Medulla oblongata (tissue), 1 donor: ENCODE data around the gene TBL1XR1.
"Not testable (repeated sequence)": the region's sequence is repeated elsewhere in the genome, so short reads cannot be mapped to it uniquely, and the experiment has no call there.

Experiments
- DNase-seq: peaks from one replicate; pipeline ENCODE4 v3.0.0-alpha.2; 2015; ENCODE audit errors: extremely low spot score

TBL1XR1 gene

DNA sequence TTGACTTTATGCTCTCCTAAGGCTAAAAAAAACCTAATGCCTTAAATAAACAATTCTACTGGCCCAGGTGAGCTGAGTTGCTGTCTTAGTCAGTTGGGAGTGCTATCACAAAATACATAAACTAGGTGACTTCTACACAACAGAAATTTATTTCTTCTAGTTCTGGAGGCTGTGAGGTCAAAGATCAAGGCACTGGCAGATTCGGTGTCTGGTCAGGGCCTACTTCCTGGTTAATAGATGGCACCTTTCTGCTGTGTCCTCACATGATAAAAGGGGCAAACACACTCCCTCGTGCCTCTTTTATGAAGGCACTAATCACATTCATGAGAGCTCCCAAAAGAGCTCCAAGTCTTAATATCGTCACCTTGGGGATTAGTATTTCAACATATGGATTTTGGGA is 11.5 kb upstream of the TBL1XR1 start:
- DNase-seq, result no peak

DNA sequence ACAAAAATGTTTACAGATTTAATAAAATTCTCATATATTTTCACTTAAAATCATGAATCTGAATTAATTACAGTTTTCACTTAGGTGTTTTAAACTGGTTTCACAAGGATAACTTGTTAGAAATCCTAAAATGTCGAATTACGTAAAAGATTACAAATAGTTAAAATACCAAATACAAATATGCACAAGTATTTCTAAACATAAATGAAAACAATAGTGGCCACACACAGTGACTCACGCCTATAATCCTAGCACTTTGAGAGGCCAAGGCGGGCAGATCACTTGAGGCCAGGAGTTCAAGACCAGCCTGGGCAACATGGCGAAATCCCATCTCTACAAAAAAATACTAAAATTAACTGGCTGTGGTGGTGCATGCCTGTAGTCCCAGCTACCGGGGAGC is 10.9 kb upstream of the TBL1XR1 start:
- DNase-seq, result no peak

DNA sequence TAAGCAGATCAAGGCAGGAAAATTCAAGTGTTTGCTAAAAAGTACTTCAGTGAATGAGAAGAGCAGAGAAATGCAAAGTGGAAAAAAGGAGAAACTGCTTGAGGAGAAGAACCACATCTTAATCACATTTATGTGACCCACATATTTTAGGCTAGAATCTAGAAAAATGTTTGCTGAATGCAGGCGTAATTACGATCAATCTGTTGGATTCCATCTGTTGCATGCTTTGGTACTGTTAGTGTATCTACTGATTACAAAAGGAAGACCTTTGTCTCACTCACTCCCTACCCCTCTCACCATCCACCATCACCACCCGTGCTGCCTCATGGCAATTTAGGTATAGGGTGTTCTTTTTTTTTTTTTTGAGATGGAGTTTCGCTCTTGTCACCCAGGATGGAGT is 9.7 kb upstream of the TBL1XR1 start:
- DNase-seq, result no peak

DNA sequence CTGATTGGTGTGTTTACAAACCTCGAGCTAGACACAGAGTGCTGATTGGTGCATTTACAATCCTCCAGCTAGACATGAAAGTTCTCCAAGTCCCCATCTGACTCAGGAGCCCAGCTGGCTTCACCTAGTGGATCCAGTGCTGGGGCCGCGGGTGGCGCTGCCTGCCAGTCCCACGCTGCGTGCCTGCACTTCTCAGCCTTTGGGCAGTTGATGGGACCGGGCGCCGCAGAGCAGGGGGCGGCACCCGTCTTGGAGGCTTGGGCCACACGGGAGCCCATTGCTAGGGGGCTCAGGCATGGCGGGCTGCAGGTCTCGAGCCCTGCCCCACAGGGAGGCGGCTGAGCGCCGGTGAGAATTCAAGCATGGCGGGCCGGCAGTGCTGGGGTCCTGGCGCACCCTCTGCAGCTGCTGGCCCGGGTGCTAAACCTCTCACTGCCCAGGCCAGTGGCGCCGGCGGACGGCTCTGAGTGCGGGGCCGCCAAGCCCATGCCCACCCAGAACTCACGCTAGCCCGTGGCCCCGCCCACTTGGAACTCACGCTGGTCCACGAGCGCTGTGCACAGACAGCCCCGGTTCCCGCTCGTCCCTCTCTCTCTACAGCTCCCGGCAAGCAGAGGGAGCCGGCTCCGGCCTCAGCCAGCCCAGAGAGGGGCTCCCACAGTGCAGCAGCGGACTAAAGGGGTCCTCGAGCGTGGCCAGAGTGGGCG is 6.6 kb upstream of the TBL1XR1 start:
- DNase-seq, result no peak

DNA sequence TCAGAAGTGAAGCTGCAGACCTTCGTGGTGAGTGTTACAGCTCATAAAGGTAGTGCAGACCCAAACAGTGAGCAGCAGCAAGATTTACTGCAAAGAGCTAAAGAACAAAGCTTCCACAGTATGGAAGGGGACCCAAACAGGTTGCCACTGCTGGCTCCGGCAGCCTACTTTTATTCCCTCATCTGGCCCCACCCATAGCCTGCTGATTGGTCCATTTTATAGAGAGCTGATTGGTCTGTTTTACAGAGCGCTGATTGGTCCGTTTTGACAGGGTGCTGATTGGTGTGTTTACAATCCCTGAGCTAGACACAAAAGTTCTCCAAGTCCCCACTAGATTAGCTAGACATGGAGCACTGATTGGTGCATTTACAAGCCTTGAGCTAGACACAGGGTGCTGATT is 5.7 kb upstream of the TBL1XR1 start:
- not testable (repeated sequence) for DNase-seq

DNA sequence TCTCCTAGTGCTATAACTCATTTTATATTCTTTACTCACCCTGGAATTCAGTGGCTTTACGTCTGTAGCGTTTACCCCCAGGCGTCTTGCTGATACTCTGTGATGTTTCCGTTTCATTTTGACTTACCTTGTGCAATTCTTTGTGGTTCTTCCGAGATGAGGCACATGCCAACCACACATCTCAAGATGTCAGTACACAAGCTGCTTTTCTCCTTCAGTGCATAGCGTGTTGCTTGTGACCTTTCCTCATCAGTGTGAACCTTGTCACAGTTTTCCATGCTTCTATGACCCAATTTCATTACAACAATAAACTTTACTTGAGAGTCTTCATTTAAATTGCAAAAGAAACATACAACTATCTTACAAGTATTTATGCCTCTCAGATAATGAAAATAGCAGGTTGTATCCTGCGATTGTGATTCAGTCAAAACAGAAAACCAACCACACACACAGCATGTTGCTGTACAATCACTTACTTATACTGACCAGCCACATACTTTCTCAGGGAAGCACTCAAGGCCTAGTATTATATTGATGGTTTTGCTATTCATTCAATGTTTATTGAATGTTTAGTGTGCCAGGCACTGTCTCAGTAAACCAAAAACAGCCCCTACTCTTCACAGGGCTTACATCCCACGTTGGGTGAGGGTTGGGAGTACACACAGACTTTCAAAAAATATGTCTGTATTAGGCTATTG is 4.6 kb upstream of the TBL1XR1 start:
- no peak for DNase-seq

DNA sequence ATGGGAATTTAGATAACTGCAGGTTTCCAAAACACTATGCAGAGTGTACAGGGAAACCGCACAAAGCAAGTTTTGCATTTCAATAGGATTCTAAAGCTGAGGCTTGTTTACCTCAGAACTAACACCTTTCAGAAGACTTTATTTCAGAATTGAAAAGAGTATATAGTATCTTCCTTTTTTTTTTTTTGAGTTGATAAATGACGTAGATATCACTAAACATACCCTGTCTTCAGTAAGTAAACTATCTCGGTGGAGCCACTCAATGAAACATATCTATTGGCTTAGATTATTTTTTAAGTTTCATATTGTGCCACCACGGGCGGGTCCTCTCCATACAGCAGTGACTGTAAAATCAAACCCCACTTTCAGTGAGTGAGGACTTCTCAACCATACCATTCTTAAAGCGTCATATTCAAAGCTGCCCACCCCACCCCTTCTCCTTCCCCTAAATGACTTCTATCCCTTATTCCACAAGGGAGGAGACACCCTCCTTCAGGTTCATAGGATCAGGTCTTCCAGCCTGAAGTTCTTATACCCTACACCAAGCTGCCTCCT is 2.0 kb upstream of the TBL1XR1 start:
- DNase-seq, result no peak

DNA sequence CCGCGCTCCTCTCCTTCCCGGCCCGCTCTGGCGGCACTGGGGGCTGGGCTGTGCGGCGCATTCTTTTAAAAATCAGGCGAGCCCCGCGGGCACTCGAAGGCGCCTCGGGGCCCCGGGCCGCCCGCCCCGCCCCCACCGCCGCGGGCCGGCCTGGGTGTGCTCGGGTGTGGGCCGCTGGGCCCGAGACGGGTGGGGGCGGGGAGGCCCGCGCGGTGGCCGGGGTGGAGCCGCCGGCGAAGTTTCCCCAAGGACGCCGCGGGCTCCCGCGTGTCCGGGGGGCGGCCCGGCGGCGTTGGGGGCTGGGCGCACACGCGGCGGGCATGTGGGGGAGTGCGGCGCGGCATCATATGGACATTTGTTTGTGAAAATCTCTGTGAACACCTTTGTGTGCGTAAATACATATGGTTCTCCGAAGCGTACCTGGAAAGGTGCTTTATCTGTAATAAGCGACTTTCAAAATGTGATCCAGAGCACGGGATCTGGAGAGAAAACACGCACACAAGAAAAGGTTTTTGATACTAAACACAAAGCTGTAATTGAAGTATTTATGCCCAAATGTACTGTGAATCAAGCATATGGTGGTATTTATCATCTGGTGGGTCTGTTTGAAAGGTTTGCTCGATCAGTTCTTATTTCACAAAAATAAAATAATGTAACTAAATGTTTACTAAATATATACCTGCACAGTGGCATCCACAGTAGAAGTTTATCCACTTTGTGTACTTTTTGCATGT is 612 bp upstream of the TBL1XR1 start:
- peak; percentile 47 for DNase-seq

DNA sequence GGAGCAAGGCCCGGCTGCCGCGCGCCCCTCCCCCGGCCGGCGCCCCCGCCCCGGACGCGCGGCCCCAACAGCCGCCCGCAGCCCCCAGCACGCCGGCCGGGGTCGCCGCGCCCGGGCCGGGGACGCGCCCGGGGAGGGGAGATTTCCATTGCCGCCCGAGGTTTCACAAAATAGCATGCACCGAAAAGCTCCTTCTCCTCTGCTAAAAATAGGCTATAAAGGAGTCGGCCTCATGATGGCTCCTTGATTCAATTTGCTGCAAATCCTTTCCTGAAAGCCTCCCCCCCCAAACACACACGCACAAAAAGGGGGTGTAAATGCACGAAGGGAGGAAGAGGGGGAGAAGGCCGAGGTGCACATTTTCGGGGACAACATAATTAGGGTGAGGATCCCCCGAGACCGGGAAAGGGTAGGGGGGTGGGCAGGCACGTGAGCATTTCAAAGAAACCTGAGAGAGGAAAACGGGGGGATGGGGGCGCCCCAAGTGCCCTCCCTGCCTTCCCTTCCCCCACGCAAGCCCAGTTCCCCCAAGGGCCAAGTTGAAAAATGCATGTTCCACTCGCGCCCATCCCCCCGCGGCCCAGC is 734 bp downstream of the TBL1XR1 start:
- peak; percentile 61 for DNase-seq

DNA sequence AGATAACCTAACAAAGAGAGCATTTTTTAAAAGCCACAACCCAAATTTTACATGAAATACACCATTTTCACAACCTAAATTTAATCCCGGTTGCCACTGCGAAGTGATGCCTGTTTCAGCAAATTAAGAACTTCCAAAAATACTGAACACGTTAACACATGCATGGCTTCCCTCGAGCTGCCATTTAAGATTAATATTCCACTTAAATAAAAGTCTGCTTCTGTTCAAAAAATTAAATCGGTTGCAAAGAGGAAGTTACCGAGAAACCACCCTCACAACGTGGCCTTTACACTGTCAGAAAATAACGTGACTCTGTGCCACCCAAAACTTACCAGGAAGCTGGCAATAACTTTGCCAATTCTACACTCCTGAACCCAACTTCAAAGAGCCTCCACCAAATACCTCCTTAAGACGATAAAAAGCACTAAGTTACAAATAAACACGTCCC is 1.2 kb downstream of the TBL1XR1 start:
- peak; percentile 61 for DNase-seq

DNA sequence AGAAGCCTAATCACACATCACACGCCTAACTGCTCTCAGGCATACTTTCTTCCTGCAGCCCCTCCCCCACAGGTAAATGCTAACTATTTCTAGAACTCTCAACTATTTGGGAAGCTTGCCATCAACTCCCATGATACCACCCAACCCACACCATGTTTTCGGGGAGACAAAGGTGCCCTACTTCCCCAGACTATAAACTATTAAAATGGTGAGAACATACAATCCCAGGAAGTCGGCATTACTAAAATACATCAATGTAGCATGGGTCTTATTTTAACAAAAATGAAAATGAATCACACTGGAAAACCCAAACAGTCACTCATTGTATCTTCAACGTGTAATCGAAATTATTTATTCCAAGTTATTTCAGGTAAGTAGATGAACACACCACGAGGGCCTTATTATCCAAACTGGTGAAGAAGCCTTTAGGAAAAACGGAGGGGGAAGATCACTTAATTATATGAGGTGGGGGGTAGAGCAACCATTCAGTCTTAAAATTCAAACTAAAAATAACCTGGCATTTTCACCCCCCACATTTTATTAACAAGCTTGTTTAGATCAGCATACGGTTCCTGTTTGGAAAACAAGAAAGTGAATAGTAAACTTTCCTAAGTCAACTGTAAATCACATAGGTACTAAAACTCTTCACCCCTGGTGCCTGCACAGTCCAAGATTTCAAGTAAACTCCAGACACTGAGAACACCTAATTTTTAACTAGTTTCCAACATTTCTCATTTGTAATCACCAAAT is 1.9 kb downstream of the TBL1XR1 start:
- DNase-seq, result peak; percentile 42

DNA sequence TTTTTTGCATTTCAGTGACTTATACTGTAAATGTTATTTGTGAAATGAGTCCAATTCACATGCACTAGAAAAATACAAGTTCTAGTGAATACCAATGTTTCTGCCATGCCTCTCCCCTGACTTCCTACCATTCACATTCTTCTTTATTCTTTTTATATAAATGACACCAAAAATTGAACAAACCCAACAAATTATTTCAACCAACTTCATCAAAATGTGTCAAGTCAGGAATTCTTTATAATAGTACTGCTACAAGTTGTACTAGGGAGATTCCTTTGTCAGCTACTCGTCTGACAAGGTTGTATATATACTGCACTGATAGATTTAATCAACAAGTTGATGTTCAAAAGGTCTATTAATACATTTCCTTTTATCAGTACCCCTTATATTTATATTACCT is 3.0 kb downstream of the TBL1XR1 start:
- no peak for DNase-seq

DNA sequence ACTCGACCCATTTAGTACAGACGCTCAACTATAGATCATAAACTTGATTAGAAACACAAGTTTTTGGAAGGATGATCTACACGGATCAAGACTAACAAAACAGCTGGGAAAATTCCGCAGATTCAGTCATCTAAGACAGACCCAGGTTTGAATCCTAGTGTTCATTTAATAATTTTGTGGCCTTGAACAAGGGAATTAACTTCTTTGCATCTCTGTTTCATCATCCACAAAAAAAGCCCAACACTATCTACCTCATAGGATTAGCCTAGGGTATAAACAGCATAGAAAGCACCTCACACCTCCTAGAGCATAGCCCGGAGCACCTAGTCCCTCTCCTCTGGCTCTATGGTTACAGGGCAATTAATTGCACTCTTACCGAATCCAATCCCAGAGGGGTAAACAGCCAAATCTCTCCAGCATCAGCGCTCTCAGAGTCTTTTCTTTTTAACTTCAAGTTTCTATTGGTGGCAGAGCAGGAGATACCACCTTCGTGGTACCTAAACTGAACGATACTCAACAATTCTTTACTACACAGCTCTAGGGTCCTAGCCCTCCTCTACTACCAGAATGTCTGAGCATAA is 3.5 kb downstream of the TBL1XR1 start:
- DNase-seq, result no peak

DNA sequence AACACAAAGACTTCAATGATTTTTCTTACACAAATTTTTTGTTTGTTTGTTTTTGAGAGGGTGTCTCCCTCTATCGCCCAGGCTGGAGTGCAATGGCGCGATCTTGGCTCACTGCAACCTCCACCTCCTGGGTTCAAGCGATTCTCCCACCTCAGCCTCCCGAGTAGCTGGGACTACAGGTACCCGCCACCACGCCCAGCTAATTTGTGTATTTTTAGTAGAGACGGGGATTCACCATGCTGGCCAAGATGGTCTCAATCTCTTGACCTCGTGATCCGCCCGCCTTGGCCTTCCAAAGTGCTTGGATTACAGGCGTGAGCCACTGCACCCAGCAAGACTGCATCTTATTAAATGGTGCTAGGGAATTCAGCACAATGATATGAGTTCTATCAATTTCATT is 4.0 kb downstream of the TBL1XR1 start:
- DNase-seq, result not testable (repeated sequence)

DNA sequence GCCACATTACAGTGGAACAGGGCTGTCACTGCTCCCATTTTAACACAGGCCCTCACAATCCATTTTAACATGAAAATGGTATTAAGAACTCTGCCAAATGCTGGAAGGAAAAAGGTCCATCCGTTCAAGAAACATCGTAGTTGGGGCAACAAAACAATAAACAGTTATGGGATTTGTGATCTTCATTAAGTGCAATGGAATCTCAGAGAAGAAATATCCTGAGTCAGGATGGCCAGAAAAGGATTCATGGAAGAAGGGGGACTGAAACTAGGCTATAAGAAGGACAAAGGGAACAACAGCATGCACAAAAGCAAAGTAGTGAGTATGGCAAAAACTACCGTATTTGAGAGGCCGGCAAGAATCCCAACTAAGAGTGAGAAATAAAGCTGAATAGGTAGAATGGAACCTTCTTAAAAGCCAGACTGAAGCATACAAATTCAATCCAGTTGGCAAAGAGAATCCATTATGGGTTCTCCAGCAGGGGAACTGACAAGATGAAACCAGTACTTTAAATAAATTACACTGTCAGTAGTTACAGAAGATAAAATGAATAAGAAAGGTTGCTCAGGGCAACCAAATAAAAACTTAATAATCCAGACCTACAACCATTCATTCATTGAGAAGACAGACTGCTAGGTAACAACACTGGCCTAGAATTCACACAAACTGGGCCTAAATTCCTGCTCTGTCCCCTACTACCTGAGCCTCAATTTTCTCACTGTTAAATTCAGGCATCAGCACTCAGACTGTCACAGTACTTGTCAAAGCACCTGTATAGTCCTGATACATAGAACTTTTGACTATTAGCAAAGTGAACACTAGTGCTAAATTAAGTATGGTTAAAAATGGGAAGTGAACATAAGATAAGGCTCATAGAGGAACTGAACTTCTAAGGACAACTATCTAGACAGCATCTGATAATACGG is 6.3 kb downstream of the TBL1XR1 start:
- DNase-seq, result peak; percentile 36

DNA sequence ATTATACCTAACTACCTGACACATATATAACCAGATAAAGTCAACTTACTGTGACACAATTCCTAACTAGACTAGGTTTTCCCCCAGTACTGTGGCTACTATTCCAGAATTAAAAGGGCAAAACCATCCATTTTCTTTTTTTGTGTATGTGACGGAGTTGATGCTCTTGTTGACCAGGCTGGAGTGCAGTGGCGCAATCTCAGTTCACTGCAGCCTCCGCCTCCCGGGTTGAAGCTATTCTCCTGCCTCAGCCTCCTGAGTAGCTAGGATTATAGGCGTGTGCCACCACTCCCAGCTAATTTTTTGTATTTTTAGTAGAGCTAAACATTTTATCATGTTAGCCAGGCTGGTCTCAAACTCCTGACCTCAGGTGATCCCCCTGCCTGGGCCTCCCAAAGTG is 7.1 kb downstream of the TBL1XR1 start:
- DNase-seq, result not testable (repeated sequence)

DNA sequence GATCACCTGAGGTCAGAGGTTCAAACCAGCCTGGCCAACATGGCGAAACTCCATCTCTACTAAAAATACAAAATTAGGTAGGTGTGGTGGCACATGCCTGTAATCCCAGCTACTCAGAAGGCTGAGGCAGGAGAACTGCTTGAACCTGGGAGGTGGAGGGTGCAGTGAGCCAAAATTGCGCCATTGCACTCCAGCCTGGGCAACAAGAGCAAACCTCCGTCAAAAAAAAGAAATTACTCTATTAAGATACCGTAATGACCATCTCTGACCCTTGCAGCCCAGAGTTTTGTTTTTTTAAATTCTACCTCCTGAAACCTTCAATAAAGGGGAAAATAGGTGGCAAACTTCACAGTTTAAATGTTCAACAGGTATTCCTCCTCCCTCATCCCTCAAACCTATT is 9.0 kb downstream of the TBL1XR1 start:
- DNase-seq, result not testable (repeated sequence)

DNA sequence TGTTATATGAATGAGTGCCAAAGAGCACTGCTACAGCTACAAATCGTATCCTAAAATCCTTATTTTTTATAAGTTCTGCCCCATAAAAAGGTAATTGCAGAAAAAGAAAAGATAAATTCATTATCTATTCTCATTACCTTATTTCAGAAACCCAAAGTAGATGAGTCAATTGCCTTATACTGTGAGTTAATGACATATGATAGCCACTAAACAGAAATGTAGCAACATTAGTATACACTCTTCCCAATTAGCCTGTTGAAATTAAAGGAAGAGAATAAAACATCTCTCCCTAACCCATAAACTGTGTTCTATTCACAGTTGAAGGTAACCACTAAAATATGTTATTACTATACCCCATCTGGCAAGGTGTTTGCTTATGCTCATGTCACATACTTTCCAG is 11.0 kb downstream of the TBL1XR1 start:
- DNase-seq, result no peak

DNA sequence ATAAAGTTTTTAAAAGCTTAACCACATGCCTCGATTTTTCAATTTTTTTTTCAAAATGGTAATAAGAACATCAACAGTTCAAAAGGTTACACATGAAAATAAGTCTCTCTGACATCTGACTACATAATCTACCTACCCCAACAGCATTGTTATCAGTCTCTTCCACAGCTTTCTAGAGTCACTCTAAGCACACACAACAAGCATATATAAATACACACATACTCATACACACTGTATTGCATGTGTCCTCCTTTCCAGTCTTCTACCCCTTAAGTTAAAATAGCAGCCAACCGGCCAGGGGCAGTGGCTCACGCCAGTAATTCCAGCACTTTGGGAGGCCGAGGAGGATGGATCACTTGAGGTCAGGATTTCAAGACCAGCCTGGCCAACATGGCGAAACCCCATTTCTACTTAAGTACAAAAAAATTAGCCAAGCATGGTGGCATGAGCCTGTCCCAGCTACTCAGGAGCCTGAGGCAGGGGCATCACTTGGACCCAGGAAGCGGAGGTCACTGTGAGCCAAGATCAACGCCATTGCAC is 12.2 kb downstream of the TBL1XR1 start:
- no peak for DNase-seq

DNA sequence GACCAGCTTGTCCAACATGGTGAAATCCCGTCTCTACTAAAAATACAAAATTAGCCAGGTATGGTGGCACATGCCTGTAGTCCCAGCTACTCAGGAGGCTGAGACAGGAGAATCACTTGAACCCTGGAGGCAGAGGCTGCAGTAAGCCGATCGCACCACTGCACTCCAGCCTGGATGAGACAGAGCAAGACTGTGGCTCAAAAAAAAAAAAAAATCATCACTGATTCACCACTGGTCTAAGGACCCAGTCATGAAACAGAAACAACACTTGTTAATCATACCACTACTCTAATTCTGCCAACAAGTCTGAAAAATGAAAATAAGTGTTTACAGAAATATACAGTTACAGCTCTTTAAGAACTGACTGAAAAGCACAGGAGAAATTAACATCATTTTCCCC is 12.7 kb downstream of the TBL1XR1 start:
- not testable (repeated sequence) for DNase-seq
